ENCODE data around the gene NIN. TPM values are rescaled to one million over a fixed set of nuclear protein-coding genes. Genes with fewer than 3 reads are reported as not detected.

Gene NIN, protein sequence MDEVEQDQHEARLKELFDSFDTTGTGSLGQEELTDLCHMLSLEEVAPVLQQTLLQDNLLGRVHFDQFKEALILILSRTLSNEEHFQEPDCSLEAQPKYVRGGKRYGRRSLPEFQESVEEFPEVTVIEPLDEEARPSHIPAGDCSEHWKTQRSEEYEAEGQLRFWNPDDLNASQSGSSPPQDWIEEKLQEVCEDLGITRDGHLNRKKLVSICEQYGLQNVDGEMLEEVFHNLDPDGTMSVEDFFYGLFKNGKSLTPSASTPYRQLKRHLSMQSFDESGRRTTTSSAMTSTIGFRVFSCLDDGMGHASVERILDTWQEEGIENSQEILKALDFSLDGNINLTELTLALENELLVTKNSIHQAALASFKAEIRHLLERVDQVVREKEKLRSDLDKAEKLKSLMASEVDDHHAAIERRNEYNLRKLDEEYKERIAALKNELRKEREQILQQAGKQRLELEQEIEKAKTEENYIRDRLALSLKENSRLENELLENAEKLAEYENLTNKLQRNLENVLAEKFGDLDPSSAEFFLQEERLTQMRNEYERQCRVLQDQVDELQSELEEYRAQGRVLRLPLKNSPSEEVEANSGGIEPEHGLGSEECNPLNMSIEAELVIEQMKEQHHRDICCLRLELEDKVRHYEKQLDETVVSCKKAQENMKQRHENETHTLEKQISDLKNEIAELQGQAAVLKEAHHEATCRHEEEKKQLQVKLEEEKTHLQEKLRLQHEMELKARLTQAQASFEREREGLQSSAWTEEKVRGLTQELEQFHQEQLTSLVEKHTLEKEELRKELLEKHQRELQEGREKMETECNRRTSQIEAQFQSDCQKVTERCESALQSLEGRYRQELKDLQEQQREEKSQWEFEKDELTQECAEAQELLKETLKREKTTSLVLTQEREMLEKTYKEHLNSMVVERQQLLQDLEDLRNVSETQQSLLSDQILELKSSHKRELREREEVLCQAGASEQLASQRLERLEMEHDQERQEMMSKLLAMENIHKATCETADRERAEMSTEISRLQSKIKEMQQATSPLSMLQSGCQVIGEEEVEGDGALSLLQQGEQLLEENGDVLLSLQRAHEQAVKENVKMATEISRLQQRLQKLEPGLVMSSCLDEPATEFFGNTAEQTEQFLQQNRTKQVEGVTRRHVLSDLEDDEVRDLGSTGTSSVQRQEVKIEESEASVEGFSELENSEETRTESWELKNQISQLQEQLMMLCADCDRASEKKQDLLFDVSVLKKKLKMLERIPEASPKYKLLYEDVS (N-terminal part only)
- 41.8 and 61.6 TPM in 2 replicates for total RNA-seq

GRCh38 chr14:50830932-50831725, at the start of gene NIN:
Gene NIN, minus strand, starts transcription at chr14:50831162. Its CDS starts 9,106 bp downstream, at chr14:50822056.

DNA sequence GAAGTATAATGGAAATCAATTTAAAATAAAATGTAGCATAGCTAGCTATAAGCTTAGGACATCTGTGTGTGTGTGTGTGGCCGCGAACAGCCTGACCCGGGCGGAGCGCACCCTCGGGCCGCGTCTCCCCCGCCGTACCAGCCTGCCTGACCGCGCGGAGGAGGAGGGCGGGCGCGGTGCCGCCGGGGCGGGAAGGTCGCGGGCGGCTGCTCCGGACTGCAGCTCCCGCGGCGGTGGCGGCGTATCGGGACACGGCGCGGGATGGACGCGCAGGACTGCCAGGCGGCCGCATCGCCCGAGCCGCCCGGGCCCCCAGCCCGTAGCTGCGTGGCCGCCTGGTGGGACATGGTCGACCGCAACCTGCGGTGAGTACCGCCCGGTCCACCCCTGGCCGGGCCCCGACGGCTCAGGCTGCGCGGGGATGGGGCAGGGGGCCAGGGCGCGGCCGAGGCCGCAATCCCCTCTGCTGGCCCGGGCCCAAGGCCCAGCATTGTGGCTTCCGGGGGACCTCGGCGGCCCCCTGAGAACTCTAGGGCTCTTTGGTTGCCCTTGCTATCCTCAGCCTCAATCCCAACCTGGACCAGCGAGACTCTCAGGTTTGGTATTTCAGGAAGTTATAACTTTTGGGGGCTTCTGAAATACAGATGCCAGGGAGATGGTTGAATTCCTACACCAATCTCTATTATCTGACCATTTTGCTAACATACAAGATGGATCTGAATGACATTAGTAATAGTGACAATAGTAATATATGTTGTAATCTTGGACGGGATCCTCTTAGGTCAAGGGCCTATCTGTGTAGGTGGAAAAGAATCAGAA, 41.2 kb upstream of the NIN start, which contains the start of gene ABHD12B:
Gene ABHD12B, plus strand, starts transcription at position 140 of the 819 bp plus-strand sequence. Its CDS starts 122 bp downstream, at position 262.

Small RNA genes within 50 kb of the gene (small RNA-seq; reads per million reads assigned to genes)
- not detected for gene RF00593

Other genes with a start within 250 kb of the NIN start
- 18.9 and 30.6 TPM in 2 replicates for gene SAV1, start 162.9 kb downstream of the NIN start, total RNA-seq
- gene ABHD12B, start 40.9 kb upstream of the NIN start, total RNA-seq, result not detected in 2 replicates
- gene PYGL, start 113.3 kb upstream of the NIN start, total RNA-seq, result 54.5 and 55.3 TPM in 2 replicates

All from vein endothelial cell (primary cell).